ENCODE results near the gene CPO. TPM values are rescaled to one million over a fixed set of nuclear protein-coding genes. Genes with fewer than 3 reads are reported as not detected.
"Not testable (repeated sequence)": the region's sequence is repeated elsewhere in the genome, so short reads cannot be mapped to it uniquely, and the experiment has no call there.

CPO gene
- total RNA-seq, 2 experiments from 2014 or later = not detected

DNA sequence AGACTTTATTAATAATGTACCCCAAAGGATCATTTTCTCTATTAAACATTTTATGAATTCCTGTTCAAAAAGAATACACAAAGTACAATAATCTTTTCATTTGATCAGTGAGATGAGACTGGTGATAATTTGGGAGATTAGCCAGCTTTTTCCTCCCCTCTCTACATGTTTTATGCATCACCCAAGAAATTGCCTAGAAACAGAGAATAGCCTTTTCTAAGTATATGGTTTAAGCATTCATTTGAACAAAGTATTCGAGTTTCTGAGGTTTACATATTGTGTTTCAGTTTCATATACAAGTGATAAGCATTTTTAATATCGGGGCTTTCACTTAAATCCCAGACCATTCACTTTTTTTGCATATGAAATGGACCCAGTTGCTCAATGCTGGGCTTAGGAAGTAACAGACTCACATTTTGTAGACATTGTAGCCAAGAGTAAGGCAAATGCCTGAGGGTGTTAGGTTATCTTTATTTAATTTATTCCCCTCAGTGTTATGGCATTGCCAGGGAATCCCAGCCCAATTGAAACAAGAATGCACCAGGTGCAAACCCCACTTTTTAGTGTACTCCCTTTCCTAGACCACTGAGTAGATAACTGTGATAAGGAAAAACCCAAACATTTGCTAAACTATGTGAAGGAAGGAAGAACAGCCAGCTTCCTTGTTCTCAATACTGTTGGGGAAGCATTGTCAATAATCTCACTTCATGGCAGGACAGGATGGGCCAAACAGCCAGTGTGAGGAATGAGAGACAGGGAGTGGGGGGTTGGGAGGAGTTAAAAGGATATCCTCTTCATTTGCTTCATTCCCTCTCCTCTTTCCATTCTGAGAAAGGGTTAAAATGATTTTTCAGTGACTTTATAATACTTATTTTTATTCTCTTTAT is 3.5 kb downstream of the CPO start:
- peaks cover 1% of the 10 kb centered on the region for H3K36me3 Mint-ChIP-seq (ENCODE audit: low read depth)
- H3K27me3 Mint-ChIP-seq (ENCODE audit: low read depth) = no peaks in the 10 kb centered on the region
- CTCF ChIA-PET = interaction anchor here (0.6 kb wide), 1 partner anchor 40 kb away, joined by 3 read pairs; no protein-coding TSS in a partner anchor
- H3K9me3 Mint-ChIP-seq = peaks cover 4% of the 10 kb centered on the region
- H3K27ac Mint-ChIP-seq = no peak overlapping the region
- DNase-seq = no peak
- intact Hi-C loops (cut with micrococcal nuclease) = no loop called here
- H3K4me1 Mint-ChIP-seq (ENCODE audit: low read depth) = no peaks in the 10 kb centered on the region
- no peak overlapping the region for H3K4me3 Mint-ChIP-seq

DNA sequence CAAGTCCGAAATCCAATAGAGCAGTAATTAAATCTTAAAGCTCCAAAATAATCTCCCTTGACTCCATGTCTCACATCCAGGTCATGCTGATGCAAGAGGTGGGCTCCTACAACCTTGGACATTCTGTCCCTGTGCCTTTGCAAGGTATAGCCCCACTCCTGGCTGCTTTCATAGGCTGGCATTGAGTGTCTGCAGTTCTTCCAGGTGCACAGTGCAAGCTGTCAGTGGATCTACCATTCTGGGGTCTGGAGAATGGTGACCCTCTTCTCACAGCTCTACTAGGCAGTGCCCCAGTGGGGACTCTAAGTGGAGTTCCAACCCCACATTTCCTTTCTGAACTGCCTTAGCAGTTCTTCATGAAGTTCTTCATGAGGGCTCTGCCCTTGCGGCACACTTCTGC is 14.1 kb downstream of the CPO start:
- peaks cover 19% of the 10 kb centered on the region for H3K9me3 Mint-ChIP-seq
- H3K4me1 Mint-ChIP-seq (ENCODE audit: low read depth); CTCF ChIA-PET; H3K4me3 Mint-ChIP-seq; H3K36me3 Mint-ChIP-seq (ENCODE audit: low read depth); H3K27ac Mint-ChIP-seq; DNase-seq; H3K27me3 Mint-ChIP-seq (ENCODE audit: low read depth); intact Hi-C loops (cut with micrococcal nuclease): not testable (repeated sequence)

DNA sequence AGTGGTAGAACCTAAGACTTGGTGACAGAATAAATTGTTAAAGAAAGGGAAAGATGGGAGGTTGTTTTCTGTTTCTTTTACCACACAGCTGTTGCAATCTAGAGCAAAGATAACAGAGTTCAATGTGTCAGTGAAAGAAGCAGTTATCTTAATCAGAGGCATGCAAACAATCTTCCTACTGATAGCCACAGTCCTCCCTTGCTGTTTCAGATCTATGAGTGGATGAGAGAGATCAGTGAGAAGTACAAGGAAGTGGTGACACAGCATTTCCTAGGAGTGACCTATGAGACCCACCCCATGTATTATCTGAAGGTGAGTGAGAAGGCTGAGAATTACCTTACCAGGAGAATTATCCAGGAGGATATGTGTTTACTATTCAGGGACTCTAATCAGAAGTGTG is 15.9 kb downstream of the CPO start:
- no peaks in the 10 kb centered on the region for H3K4me1 Mint-ChIP-seq (ENCODE audit: low read depth)

DNA sequence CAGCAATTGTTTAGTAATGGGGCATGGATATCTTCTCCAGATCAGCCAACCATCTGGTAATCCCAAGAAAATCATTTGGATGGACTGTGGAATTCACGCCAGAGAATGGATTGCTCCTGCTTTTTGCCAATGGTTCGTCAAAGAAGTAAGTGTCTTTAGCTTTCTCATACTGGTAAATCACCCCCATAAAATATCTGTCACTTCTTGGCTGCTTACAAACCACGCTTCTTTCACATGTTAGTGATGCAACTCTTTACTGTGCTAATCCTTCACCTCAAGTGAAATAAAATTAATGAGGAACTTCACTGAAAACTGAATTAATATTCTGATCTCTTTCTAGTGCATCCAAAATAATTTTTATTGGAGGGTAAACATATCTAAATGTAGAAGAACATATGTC is 18.9 kb downstream of the CPO start:
- Mint-ChIP-seq H3K9me3 (peaks cover 12% of the 10 kb centered on the region), H3K27me3 (ENCODE audit: low read depth) (no peaks in the 10 kb centered on the region), H3K4me1 (ENCODE audit: low read depth) (no peaks in the 10 kb centered on the region), H3K36me3 (ENCODE audit: low read depth) (no peaks in the 10 kb centered on the region), H3K27ac (no peak overlapping the region), H3K4me3 (no peak overlapping the region)
- no peak for DNase-seq
- intact Hi-C loops (cut with micrococcal nuclease) = no loop called here
- CTCF ChIA-PET = no interaction called here

More for the DNA sequence above, 15.9 kb downstream of the CPO start:
- Mint-ChIP-seq H3K27ac (no peak overlapping the region), H3K36me3 (ENCODE audit: low read depth) (peaks cover 2% of the 10 kb centered on the region), H3K4me3 (no peak overlapping the region), H3K27me3 (ENCODE audit: low read depth) (no peaks in the 10 kb centered on the region), H3K9me3 (peaks cover 19% of the 10 kb centered on the region)
- intact Hi-C loops (cut with micrococcal nuclease) = no loop called here
- CTCF ChIA-PET = interaction anchor here (0.8 kb wide), 1 partner anchor 14 kb away, joined by 3 read pairs; no protein-coding TSS in a partner anchor
- no peak for DNase-seq

DNA sequence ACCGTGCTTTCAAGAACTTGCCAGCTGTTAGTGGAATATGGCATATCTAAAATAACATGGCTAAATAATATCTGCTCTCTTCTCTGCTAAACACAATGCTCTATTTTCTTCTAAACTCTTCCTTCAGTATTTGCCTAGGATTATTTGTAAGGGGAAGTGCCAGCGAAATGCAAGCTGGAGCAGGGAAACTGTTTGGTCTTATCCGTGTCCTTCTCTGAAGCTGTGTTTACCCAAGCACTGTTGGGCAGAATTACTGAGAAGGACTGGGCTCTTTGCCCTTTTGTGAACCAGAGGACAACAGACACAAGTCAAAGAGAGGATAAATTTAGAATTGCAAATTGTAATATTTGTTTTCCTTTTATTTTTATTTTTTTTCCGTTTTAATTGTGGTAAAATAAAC is 23.6 kb downstream of the CPO start:
- no peaks in the 10 kb centered on the region for H3K9me3 Mint-ChIP-seq
- no peaks in the 10 kb centered on the region for H3K36me3 Mint-ChIP-seq (ENCODE audit: low read depth)
- no peak overlapping the region for H3K4me3 Mint-ChIP-seq
- DNase-seq = no peak
- no peak overlapping the region for H3K27ac Mint-ChIP-seq
- CTCF ChIA-PET = no interaction called here
- no peaks in the 10 kb centered on the region for H3K4me1 Mint-ChIP-seq (ENCODE audit: low read depth)
- H3K27me3 Mint-ChIP-seq (ENCODE audit: low read depth) = no peaks in the 10 kb centered on the region
- intact Hi-C loops (cut with micrococcal nuclease) = no loop called here

DNA sequence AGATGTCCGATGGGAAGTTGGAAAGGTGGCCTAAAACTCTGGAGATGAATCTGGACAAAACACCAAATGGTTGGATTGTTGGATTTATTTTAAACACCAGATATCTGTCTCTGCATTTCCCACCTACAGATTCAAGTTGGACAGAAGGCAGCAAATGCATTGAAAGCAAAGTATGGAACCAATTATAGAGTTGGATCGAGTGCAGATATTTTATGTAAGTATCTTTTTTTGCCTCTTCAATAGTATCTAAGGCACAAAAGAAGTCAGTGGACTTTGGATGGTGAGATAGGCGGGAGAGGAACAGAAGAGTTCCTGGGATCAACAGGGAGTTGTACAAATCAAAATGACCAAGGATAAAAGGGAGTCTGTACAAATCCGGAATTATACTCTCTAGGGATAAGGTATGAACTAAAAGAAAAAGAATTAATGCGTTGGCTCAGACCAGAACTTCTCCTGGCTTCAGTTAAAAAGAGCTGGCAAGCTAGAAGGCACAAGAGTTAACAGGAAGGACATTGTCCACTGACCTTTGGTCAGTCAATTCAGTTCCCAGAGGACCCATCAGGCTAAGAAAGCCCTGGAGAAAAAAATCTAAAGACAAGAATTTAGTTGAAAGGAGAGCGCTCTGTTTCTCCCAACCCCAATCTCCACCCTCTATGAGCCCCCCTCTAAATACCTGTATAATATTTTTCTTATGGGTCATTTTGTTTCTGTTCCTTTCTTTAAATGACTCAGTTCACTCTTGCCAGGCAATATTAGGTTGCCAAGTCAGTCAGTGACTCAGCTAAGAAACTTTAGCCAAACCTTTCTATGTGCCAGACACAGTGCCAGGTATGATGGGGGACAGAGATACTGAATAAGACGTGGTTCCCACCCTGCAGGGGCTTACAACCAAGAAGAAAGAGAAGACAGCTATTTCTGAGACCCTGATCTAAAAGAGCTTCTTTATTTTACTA is 29.1 kb downstream of the CPO start:
- no peaks in the 10 kb centered on the region for H3K9me3 Mint-ChIP-seq
- no peak overlapping the region for H3K4me3 Mint-ChIP-seq
- CTCF ChIA-PET = interaction anchor here (1.2 kb wide), 1 partner anchor 20 kb away, joined by 3 read pairs; no protein-coding TSS in a partner anchor

DNA sequence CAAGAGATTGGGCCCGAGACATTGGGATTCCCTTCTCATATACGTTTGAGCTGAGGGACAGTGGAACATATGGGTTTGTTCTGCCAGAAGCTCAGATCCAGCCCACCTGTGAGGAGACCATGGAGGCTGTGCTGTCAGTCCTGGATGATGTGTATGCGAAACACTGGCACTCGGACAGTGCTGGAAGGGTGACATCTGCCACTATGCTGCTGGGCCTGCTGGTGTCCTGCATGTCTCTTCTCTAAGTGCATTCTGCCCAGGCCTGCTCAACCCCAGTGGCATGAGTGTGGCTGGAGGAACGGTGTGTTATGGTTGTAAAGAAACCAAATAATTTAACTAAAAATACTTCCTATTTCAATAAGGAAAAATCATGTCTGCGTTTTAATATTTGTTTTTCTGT is 29.9 kb downstream of the CPO start:
- no peaks in the 10 kb centered on the region for H3K4me1 Mint-ChIP-seq (ENCODE audit: low read depth)
- H3K9me3 Mint-ChIP-seq = no peaks in the 10 kb centered on the region
- no peak for DNase-seq
- CTCF ChIA-PET = interaction anchor here (1.2 kb wide), 1 partner anchor 19 kb away, joined by 3 read pairs; no protein-coding TSS in a partner anchor
- H3K27me3 Mint-ChIP-seq (ENCODE audit: low read depth) = no peaks in the 10 kb centered on the region
- H3K4me3 Mint-ChIP-seq = no peak overlapping the region
- intact Hi-C loops (cut with micrococcal nuclease) = no loop called here
- no peak overlapping the region for H3K27ac Mint-ChIP-seq
- no peaks in the 10 kb centered on the region for H3K36me3 Mint-ChIP-seq (ENCODE audit: low read depth)

More for the DNA sequence above, 29.1 kb downstream of the CPO start:
- intact Hi-C loops (cut with micrococcal nuclease) = no loop called here
- H3K27me3 Mint-ChIP-seq (ENCODE audit: low read depth) = no peaks in the 10 kb centered on the region
- DNase-seq = no peak
- no peaks in the 10 kb centered on the region for H3K36me3 Mint-ChIP-seq (ENCODE audit: low read depth)
- no peaks in the 10 kb centered on the region for H3K4me1 Mint-ChIP-seq (ENCODE audit: low read depth)
- no peak overlapping the region for H3K27ac Mint-ChIP-seq

DNA sequence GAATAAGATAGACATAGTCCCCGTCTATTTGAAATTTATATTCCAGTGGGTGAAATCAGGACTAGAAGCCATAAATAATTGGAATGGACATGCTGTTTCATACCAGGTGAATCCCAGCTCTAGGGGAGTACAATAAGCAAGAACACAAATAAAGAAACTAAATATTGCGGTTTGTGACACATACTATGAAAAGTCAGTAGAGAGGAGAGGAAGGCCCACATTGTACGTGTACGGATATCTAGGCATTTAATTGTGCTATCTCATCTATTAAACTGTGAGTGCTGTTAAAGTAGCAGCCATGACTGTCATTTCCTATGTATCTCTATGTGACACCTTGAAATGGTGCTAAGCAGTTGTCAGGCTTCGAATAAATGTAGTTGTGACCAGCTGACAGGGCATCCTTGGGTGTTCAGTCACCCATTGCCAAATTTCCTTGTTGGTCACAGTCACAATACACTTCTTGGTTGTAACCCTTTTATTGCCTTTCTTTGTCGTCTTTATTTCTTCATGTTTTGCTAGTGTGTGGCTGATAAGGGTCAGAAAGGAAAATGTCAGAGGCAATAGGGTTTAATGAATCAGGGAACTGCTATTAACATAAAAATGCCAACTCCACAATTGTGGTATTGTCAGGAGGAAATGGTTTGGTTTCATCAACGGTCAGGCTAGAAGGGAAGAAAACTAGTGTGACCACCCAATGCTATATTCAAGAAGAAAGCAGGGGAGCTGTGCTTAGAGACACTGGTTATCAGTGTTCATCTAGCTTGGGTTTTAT is 31.5 kb downstream of the CPO start:
- no peak overlapping the region for H3K4me3 Mint-ChIP-seq
- intact Hi-C loops (cut with micrococcal nuclease) = no loop called here
- no peak overlapping the region for H3K27ac Mint-ChIP-seq
- DNase-seq = no peak
- H3K4me1 Mint-ChIP-seq (ENCODE audit: low read depth) = no peaks in the 10 kb centered on the region
- no peaks in the 10 kb centered on the region for H3K9me3 Mint-ChIP-seq
- H3K36me3 Mint-ChIP-seq (ENCODE audit: low read depth) = no peaks in the 10 kb centered on the region
- H3K27me3 Mint-ChIP-seq (ENCODE audit: low read depth) = no peaks in the 10 kb centered on the region
- CTCF ChIA-PET = no interaction called here

DNA sequence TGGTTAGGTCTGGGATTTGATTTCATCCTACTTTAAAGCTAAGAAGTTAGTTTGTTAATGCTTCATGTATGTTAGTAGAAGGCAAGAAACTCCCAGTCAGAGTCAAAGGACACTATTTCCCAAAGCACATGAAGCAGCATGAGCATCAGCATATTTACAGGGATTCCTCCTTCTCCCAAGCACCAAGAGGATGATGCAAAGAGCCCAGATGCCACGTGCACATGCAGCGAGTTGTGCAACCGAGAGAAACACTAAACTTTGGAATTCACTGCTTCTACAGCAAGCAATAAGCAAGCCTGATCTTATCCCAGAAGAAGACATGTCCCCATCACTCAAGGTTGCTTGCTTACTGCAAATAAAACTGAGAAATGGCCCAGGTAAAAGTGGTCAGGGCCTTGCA is 32.5 kb downstream of the CPO start:
- H3K36me3 Mint-ChIP-seq (ENCODE audit: low read depth) = no peaks in the 10 kb centered on the region

DNA sequence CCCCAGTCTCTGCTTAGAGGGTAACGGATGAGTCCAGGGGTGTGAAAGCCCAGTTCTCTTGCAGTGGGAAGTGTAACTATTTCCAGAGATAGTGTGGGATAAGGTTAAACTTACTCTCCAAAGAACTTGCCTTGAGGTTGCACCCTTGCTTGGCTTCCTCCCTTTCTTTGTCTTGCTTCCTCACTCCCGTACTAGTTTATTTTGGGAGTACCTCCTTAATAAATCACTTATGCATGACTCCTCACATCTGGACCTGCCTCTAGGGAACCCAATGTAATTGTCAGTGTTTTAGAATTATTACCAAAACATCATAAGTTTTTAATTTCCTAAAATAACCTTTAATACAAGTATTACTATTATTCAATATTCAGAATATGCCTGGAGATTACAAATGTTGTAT is 35.2 kb downstream of the CPO start:
- Mint-ChIP-seq H3K4me3 (no peak overlapping the region), H3K27me3 (ENCODE audit: low read depth) (no peaks in the 10 kb centered on the region), H3K4me1 (ENCODE audit: low read depth) (no peaks in the 10 kb centered on the region), H3K27ac (no peak overlapping the region), H3K9me3 (no peaks in the 10 kb centered on the region), H3K36me3 (ENCODE audit: low read depth) (no peaks in the 10 kb centered on the region)
- CTCF ChIA-PET = no interaction called here
- DNase-seq = no peak
- intact Hi-C loops (cut with micrococcal nuclease) = no loop called here

More for the DNA sequence above, 32.5 kb downstream of the CPO start:
- intact Hi-C loops (cut with micrococcal nuclease) = no loop called here
- H3K9me3 Mint-ChIP-seq = no peaks in the 10 kb centered on the region
- no peaks in the 10 kb centered on the region for H3K4me1 Mint-ChIP-seq (ENCODE audit: low read depth)
- no peak overlapping the region for H3K4me3 Mint-ChIP-seq
- no peak for DNase-seq
- no peak overlapping the region for H3K27ac Mint-ChIP-seq
- CTCF ChIA-PET = interaction anchor here (0.6 kb wide), 2 partner anchors 33 to 832 kb away, joined by 4 read pairs; partner anchors contain the start of gene CPO
- no peaks in the 10 kb centered on the region for H3K27me3 Mint-ChIP-seq (ENCODE audit: low read depth)

DNA sequence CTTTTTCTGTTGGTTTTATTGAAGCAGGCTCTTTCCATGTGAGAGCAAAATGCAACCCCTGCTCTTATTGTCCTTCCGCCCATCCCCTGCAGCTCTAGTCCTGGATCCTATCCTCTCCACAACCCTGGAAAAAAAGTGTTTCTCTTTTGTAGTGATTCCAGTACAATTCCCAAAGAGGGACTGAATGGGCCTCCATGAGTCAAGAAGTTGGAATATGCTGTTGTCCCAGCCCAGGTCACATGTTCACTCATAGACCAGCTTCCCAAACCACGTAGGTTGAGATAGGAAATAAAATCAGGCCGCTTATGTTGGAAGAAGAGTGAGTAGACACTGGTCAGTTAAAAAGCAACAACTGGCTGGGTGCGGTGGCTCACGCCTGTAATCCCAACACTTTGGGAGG is 39.4 kb downstream of the CPO start:
- Mint-ChIP-seq H3K9me3 (no peaks in the 10 kb centered on the region), H3K27ac (no peak overlapping the region), H3K4me3 (no peak overlapping the region), H3K4me1 (ENCODE audit: low read depth) (peaks cover 6% of the 10 kb centered on the region), H3K27me3 (ENCODE audit: low read depth) (no peaks in the 10 kb centered on the region), H3K36me3 (ENCODE audit: low read depth) (no peaks in the 10 kb centered on the region)
- intact Hi-C loops (cut with micrococcal nuclease) = no loop called here
- DNase-seq = no peak
- CTCF ChIA-PET = interaction anchor here (1.3 kb wide), 1 partner anchor 10 kb away, joined by 3 read pairs; no protein-coding TSS in a partner anchor

DNA sequence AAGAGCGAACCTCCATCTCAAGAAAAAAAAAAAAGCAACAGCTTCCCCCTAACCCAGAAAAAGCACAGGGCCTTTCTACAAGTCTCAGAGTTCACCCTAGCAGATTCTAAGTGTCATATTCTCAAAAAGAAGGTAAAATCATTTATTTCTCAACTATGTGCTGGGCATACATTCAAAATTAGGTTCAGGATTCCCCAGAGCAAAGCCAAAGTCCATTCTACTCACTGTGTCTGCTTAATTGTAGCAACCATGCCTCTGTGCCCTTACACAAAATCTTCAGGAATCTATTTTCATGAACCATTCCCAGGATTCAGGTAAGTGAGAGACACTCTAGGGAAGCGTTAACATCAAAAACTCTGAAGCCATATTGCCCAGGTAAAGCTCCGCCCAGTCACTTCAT is 40.0 kb downstream of the CPO start:
- H3K27ac Mint-ChIP-seq = no peak overlapping the region
- no peaks in the 10 kb centered on the region for H3K9me3 Mint-ChIP-seq
- no peaks in the 10 kb centered on the region for H3K27me3 Mint-ChIP-seq (ENCODE audit: low read depth)
- no peaks in the 10 kb centered on the region for H3K36me3 Mint-ChIP-seq (ENCODE audit: low read depth)
- intact Hi-C loops (cut with micrococcal nuclease) = no loop called here
- no peak overlapping the region for H3K4me3 Mint-ChIP-seq
- peaks cover 6% of the 10 kb centered on the region for H3K4me1 Mint-ChIP-seq (ENCODE audit: low read depth)
- CTCF ChIA-PET = interaction anchor here (0.6 to 2.4 kb wide), 3 partner anchors 9 to 494 kb away, joined by 3 to 8 read pairs (median 4); no protein-coding TSS in a partner anchor
- DNase-seq = no peak
